ENCODE measurements around the gene SPINT4.

The SPINT4 gene

DNA sequence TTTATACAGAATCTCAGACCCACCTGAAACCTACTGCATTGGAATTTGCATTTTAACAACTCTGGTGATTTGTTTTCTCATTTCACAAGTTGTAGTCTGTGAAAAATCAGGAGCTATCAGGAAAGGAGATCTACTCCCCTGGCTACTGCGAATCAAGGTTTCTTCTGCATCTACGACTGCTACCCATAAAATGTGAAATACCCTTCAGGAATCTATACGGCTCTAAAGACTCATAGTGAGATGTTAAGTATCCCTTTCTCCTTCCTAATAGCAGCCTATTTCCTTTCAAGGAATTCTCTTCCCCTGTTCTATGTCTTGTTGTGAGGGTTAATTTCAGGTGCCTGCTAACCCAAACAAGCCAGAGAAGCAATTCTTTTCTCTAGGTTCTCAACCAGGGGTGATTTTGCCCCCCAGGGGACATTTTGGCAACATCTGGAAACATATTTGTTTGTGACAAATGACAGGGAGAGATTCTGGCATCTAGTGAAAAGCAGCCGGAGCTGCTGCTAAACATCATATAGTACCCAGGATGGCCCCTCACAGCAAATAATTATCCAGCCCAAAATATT is 43.2 kb downstream of the SPINT4 start:
- no peak for DNase-seq (ENCODE audit: low spot score)

DNA sequence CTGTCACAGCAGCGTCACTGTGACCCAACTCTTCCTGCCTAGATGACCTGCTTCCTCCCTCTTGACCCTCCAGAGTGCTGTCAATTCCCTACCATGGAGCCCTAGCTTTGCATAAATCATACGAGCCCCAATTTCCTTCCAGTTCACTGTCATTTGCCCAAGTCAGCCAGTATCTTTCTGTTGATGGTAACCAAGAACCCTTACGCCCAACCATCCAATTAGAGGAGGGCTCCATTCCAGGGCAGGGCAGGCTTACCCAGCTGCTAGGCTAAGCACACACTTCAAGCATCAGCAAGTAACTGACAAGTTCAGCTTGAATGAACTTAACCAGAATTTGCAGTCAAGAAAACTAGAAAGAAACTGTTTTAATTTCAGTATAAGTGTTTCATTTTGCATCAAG is 43.8 kb downstream of the SPINT4 start:
- DNase-seq (ENCODE audit: low spot score): no peak

DNA sequence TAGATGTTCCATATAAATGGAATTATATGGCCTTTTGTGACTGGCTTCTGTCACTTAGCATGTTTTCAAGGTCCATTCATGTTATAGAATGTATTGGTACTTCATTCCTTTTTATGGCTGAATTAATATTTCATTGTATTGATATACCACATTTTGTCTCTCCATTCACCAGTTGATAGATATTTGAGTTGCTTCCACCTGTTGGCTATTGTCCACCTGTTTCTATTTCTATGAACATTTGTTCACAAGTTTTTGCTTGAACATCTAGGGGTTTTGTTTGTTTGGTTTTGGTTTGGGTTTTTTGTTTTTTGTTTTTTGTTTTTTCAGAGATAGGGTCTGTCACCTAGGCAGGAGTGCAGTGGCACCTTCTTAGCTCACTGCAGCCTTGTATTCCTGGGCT is 46.3 kb downstream of the SPINT4 start:
- no peak for DNase-seq (ENCODE audit: low spot score)

DNA sequence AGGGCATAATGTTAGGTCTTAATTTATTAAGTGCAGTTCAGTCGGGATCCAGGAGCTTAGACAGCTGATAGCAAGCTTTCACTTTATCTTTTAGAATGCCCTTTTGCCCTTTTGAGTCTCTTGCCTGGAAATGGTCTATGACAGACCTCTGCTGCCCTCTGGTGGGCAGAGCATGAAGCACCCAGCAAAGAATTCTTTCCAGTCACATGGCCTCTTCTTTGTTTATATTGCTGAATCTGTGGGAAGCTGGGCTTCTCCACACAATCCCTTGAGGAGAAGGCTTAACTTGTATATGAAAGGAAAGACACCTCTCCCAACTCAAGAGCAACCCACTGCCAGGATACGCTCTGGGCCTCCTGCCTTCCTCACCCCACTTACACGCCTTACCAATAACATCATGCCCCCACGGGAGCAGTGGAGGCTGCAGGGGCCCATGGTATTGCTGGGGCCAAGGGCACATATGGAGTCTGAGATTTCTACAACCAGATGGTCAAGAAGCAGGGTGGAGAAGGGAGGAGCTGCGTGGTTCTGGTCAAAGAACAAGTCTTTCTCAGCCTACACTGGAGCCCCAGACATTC is 49.1 kb downstream of the SPINT4 start:
- peak; percentile 81 for DNase-seq (ENCODE audit: low spot score)

DNA sequence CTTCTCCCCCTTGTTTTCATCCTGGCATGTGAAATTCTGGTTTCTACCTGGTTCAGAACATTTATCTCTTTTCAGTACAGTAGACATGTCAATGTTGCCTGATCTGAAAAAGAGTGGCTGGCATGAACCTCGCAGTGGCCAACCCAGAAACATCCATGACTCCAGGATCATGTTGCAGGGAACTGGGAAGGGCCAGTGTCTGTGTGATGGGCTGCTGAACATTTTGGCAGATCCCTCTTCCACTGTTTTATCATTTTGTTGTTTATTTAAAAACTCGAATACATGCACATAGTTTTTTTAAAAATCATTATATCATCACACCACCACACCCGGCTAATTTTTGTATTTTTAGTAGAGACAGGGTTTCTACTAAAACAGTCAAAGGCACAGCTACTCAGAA is 50.5 kb downstream of the SPINT4 start:
- DNase-seq (ENCODE audit: low spot score): no peak

DNA sequence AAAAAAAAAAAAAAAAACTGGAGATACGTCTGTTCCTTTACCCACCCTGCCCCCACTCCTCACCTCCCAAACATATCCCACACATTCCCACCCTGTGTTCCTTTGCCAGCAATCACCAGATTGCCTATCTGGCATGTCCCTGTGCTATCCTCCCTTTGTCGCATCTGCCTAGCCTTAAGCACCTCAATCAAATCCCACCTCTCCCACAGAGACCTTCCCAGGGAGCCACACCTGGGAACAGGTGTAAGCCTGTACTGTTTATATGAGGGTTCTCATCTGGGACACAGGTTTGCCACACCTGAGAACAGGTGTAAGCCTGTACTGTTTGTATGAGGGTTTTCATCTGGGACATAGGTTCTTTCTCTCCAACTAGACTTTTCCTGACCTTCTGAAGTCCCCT is 52.8 kb downstream of the SPINT4 start:
- DNase-seq (ENCODE audit: low spot score): no peak

DNA sequence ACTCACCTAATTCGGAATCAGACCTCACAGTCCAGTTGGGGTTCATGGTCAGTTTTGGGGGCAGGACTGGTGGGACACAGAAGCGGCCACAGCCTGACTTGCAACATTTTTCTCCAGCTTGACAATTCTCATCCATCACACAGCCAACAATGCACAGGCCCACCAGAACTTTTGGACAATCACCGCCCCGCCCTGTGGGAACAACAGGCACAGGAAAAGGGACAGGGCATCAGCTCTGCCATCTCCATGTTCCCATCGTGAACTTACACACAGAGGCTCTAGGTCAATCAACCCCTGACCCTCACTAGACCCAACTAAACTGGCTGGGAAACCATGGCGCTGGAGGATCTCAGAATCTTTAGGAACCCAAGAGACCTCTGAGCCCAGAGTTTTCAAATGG is 53.3 kb downstream of the SPINT4 start:
- no peak for DNase-seq (ENCODE audit: low spot score)
